GM06990 (cell line): ENCODE results near the gene DNAI1.

Experiments
- DNase-seq: peaks from one replicate; pipeline ENCODE4 v3.0.0-alpha.2; 2011; ENCODE audit not compliant: insufficient read length; ENCODE audit errors: extremely low read depth
- H3K27me3 ChIP-seq: replicated peaks from 2 replicates; pipeline ENCODE4 v1.6.0; 2011; ENCODE audit warnings: low read length; ENCODE audit not compliant: control insufficient read depth, insufficient read depth
- H3K36me3 ChIP-seq: 2 replicates; pipeline ENCODE4 v1.5.1; 2011; ENCODE audit warnings: low read length; ENCODE audit not compliant: control insufficient read depth, insufficient read depth
- H3K4me3 ChIP-seq: replicated peaks from 2 replicates; pipeline ENCODE4 v1.5.1; 2011; ENCODE audit warnings: low read depth, mild to moderate bottlenecking, control low read depth, low read length
- TF ChIP-seq, protein P1 (sequence below): IDR thresholded peaks from 2 replicates; pipeline ENCODE4 v1.5.1; 2011; ENCODE audit warnings: low read length, control low read depth, mild to moderate bottlenecking, inconsistent platforms; ENCODE audit not compliant: insufficient read depth, poor library complexity, severe bottlenecking

Gene DNAI1

DNA sequence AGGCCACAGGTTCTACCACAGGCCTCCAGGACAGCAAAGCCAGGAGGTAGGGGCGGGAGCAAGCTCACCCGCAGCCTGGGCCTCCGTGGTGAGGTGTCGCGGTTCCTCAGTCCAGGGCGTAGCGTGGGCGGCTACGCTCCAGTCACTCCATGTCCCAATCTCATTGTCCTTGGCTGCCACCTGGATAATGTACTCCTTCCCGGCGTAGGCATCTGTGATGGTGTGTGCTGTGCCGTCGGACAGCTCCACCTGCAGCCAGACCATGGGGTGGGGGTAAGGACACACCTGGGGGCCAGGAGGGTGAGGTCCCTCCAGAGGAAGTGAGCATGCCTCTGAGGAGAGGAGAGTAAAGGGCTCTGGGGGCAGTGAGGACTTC, 94.0 kb downstream of the DNAI1 start:
- Histone ChIP-seq H3K4me3 (no peak overlapping the region), H3K36me3 (no peaks in the 10 kb centered on the region), H3K27me3 (peaks cover 3% of the 10 kb centered on the region)
- DNase-seq = no peak
- TF ChIP-seq, protein P1, sequence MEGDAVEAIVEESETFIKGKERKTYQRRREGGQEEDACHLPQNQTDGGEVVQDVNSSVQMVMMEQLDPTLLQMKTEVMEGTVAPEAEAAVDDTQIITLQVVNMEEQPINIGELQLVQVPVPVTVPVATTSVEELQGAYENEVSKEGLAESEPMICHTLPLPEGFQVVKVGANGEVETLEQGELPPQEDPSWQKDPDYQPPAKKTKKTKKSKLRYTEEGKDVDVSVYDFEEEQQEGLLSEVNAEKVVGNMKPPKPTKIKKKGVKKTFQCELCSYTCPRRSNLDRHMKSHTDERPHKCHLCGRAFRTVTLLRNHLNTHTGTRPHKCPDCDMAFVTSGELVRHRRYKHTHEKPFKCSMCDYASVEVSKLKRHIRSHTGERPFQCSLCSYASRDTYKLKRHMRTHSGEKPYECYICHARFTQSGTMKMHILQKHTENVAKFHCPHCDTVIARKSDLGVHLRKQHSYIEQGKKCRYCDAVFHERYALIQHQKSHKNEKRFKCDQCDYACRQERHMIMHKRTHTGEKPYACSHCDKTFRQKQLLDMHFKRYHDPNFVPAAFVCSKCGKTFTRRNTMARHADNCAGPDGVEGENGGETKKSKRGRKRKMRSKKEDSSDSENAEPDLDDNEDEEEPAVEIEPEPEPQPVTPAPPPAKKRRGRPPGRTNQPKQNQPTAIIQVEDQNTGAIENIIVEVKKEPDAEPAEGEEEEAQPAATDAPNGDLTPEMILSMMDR = no peak

DNA sequence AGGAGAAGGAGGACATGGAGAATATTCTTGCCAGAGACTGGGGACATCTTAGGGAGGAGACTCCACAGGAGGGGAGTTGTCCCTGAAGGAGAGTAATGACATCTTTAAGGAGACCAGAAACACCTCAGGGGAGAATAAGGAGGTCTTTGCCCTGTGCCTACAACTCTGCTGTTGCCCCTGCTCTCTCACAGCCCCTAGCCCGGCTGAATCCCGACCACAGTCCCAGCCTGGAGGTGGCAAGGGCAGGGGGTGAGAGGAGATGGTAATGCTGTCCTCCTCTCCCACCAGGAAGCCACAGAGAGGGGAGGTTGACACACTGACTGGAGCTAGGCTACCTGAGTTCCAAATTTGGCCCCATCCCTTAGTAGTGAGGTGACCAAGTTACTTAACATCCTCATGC, 94.4 kb downstream of the DNAI1 start:
- no peak for DNase-seq
- TF ChIP-seq, protein P1 = no peak
- Histone ChIP-seq H3K27me3 (peaks cover 3% of the 10 kb centered on the region), H3K36me3 (no peaks in the 10 kb centered on the region), H3K4me3 (no peak overlapping the region)

DNA sequence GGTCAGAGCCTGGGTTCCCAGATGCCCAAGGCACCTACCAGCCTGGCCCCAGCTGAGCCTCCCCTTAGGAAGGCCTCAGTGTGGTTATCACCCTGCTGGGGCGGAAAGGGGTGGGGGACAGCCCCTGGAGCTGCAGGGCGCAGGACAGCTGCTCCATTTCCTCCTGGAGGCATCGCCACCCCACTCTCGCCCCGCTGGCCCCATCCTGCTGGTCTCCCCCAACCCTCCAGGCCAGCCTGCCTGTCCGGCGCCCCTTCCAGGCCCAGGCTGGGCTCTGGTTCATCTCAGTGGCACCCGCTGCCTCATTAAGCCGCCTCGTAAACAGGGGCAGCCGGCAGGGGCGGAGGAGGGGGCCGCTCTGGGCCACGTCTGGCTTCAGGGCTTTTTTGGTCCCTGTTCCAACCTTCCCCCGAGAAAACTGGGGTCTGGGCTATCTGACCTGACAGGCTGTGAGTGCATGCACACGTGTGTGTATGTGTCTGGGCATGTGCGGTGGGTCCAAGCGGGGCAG, 95.0 kb downstream of the DNAI1 start:
- H3K36me3 ChIP-seq = no peaks in the 10 kb centered on the region
- peaks cover 6% of the 10 kb centered on the region for H3K27me3 ChIP-seq
- TF ChIP-seq, protein P1 = no peak

DNA sequence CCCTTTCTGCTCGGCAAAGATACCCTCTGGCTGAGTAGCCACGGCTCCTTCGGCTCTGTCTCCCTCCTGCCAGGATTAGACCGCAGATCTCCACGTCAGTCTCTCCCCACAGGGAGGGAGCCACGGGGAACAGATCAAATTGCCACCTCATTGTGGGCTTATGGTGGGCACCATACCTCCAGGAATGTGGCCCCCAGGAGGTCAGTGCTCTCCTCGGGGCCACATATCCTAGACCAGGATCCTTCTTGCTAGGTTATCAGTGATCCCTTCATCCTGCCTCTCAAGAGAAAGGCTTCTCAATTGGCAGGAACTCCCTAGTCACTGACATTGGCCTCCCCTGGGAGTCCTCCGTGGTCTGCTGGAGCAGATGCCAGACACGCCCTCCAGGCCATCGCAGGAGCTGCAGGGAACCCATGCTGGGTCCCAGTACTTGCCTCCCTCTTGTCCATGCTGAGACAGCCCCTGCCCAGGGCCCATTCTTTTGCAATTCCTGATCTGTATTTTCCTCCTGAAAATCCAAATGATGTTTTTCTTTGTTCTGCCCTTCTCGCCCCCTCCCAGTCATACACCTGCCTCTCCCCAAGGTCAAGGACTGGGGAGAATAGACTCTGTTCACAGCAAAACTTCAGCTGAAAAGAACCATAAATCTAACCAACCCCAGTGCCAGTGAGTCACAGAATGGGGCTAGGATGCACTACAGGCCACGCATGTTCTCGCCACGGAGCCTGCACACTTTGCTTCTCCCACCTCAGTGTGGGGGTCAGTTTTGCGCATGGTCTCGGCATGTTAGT, 95.8 kb downstream of the DNAI1 start:
- TF ChIP-seq, protein P1 = no peak
- Histone ChIP-seq H3K36me3 (no peaks in the 10 kb centered on the region), H3K27me3 (peaks cover 7% of the 10 kb centered on the region), H3K4me3 (no peak overlapping the region)
- DNase-seq = no peak

More for the DNA sequence above, 95.0 kb downstream of the DNAI1 start:
- no peak overlapping the region for H3K4me3 ChIP-seq
- DNase-seq = no peak

DNA sequence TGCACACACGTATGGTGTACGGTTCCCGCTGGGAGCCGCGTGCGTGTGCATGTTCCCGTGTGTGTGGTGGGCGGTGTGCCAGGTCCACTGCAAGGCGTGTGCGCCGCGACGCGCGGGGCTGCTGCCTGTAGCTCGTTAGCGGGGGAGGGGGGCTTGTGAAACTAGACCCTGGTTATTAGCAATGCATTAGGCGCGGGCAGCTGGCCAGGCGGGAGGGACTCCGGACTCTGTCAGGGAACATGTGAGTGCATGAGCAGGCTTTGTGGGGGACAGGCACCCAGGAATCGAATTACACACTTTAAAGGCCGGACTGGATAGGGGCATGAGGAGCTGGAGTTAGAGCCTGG, 96.4 kb downstream of the DNAI1 start:
- H3K4me3 ChIP-seq = no peak overlapping the region
- TF ChIP-seq, protein P1 = no peak
- DNase-seq = no peak
- H3K27me3 ChIP-seq = peaks cover 7% of the 10 kb centered on the region
- no peaks in the 10 kb centered on the region for H3K36me3 ChIP-seq
